SK-N-MC (cell line): ENCODE measurements around the gene TUBB4B.

Experiments used
- DNase-seq: peaks from one replicate; pipeline ENCODE4 v3.0.0-alpha.2; 2011; ENCODE audit warnings: low read depth, low spot score
- H3K27ac ChIP-seq: fragments of 200-600 bp; sonication (generic); 2 replicates; pipeline ENCODE4 v1.5.1; 2016; ENCODE audit warnings: mixed run types
- H3K36me3 ChIP-seq: fragments of 200-600 bp; sonication (generic); 2 replicates; pipeline ENCODE4 v1.6.1; 2017; ENCODE audit warnings: antibody characterized with exemption, low read length, mixed read lengths; ENCODE audit not compliant: insufficient read depth
- H3K4me3 ChIP-seq: fragments of 200-600 bp; sonication (generic); 2 replicates; pipeline ENCODE4 v1.5.1; 2016
- H3K9ac ChIP-seq: fragments of 200-600 bp; sonication (generic); 2 replicates; pipeline ENCODE4 v1.8.0; 2017; ENCODE audit warnings: mixed run types, mixed read lengths; ENCODE audit not compliant: insufficient read length
- H3K9me3 ChIP-seq: fragments of 200-600 bp; sonication (generic); 2 replicates; pipeline ENCODE4 v1.6.1; 2017; ENCODE audit warnings: low read depth, mild to moderate bottlenecking, antibody characterized with exemption, low read length, moderate library complexity, mixed read lengths
- EZH2 ChIP-seq: fragments of 200-600 bp; sonication (generic); IDR thresholded peaks from one replicate; pipeline ENCODE4 v1.6.1; 2017; ENCODE audit warnings: antibody characterized with exemption
- FOXP2 ChIP-seq: optimal IDR thresholded peaks from 2 replicates; pipeline ENCODE3; 2011; ENCODE audit warnings: mild to moderate bottlenecking, moderate library complexity; ENCODE audit not compliant: insufficient read depth; ENCODE audit errors: extremely low read length, control extremely low read depth
- POLR2AphosphoS5 ChIP-seq: IDR thresholded peaks from 2 replicates; pipeline ENCODE4 v1.6.1; 2012; ENCODE audit warnings: mild to moderate bottlenecking, low read depth, low read length, borderline replicate concordance

TUBB4B gene

DNA sequence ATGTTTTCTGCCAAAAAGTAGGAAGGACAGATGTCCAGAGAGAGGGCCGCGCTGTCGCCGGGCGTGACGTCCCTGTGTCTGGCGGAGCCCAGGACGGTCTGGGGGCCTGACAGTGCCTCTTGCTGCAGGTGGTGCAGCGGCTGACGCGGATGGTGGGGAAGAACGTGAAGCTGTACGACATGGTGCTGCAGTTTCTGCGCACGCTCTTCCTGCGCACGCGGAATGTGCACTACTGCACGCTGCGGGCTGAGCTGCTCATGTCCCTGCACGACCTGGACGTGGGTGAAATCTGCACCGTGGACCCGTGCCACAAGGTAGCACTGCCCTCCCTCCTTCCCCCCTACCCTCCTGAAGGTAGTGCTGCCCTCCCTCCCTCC, 21.8 kb downstream of the TUBB4B start:
- no peak overlapping the region for H3K27ac ChIP-seq
- no peak overlapping the region for H3K9ac ChIP-seq
- H3K4me3 ChIP-seq, result no peak overlapping the region
- no peaks in the 10 kb centered on the region for H3K9me3 ChIP-seq
- no peak for TF ChIP-seq EZH2
- no peak for TF ChIP-seq FOXP2
- TF ChIP-seq POLR2AphosphoS5, result no peak
- no peak for DNase-seq
- H3K36me3 ChIP-seq, result peaks cover 31% of the 10 kb centered on the region

DNA sequence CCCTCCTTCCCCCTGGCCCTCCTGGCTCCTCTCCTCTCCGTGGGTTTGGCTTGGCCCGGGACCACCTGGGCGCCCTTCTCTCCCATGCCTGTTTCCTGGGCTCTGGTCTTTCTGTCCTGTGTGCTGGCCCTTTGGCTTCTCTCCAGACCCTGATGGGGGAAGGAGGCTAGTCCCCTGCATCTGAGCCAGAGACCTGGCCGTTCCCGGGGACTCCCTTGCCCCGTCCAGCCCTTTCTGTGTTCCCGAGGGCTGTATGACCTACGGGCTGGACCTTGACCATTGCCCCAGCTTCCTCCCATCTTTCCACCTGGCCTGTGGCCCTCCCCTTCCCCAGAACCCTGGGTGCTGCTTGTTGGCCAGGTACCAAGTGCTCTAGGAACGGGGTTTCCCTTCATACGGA, 22.4 kb downstream of the TUBB4B start:
- Histone ChIP-seq H3K36me3 (peaks cover 26% of the 10 kb centered on the region), H3K9me3 (no peaks in the 10 kb centered on the region), H3K4me3 (no peak overlapping the region), H3K9ac (no peak overlapping the region), H3K27ac (no peak overlapping the region)
- TF ChIP-seq EZH2 (no peak), POLR2AphosphoS5 (no peak), FOXP2 (no peak)
- no peak for DNase-seq

DNA sequence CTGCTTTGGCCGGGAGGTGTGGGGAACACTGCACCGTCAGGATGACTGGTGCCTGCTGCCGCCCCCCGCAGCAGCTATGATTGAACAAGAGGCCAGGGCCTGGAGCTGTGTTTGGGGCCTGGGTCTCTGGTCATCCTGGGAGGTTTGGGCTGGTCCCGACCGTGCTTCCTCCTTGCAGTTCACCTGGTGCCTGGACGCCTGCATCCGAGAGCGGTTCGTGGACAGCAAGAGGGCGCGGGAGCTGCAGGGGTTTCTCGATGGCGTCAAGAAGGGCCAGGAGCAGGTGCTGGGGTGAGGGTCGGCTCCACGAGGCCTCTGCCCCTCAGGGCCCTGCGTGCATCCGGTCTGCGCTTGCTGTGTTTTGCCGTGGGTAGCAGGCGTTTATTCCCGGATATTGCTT, 23.0 kb downstream of the TUBB4B start:
- Histone ChIP-seq H3K4me3 (no peak overlapping the region), H3K27ac (no peak overlapping the region), H3K9ac (no peak overlapping the region), H3K36me3 (peaks cover 26% of the 10 kb centered on the region; the same call in 1 of the 2 replicates), H3K9me3 (no peaks in the 10 kb centered on the region)
- no peak for DNase-seq
- TF ChIP-seq POLR2AphosphoS5 (no peak), FOXP2 (no peak), EZH2 (no peak)

DNA sequence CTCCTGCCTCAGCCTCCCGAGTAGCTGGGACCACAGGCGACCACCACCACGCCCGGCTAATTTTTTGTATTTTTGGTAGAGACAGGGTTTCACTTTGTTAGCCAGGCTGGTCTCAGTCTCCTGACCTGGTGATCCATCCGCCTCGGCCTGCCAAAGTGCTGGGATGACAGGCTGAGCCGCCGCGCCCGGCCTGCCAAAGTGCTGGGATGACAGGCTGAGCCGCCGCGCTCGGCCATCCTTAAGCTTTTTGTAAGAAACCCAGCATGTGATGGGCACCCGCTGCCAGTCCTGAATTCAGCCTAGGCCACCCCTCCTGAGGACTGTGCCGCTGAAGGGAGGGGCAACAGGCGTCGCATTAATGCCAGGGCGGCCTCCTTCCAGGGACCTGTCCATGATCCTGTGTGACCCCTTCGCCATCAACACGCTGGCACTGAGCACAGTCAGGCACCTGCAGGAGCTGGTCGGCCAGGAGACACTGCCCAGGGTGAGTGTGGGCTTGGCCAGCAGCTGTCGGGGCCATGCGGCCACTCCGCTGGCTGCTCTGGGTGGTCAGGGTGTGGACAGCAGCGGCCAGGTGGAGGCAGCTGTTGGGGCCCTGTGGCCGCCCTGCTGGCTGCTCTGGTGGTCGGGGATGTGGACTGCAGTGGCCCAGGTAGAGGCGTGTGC, 24.5 kb downstream of the TUBB4B start:
- Histone ChIP-seq H3K36me3 (peaks cover 24% of the 10 kb centered on the region; the same call in 1 of the 2 replicates), H3K9me3 (no peaks in the 10 kb centered on the region), H3K9ac (no peak overlapping the region), H3K4me3 (no peak overlapping the region), H3K27ac (no peak overlapping the region)
- TF ChIP-seq FOXP2 (no peak), EZH2 (no peak), POLR2AphosphoS5 (no peak)
- DNase-seq, result no peak

DNA sequence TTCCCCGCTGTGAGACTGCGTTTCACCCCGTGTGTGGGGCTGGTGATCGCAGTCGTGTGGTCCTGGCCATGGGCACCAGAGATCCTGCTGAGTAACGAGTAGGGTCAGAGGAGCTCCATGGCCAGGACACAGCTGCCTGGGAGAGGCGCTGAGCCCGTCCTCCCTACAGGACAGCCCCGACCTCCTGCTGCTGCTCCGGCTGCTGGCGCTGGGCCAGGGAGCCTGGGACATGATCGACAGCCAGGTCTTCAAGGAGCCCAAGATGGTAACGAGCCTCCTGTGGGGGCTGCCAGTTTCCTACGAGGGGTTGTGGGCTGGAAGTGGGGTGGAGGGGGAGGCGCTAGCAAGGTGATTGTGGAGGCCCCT, 25.1 kb downstream of the TUBB4B start:
- Histone ChIP-seq H3K4me3 (no peak overlapping the region), H3K27ac (no peak overlapping the region), H3K36me3 (peaks cover 24% of the 10 kb centered on the region; the same call in 1 of the 2 replicates), H3K9ac (no peak overlapping the region), H3K9me3 (no peaks in the 10 kb centered on the region)
- TF ChIP-seq FOXP2 (no peak), POLR2AphosphoS5 (no peak), EZH2 (no peak)
- no peak for DNase-seq

DNA sequence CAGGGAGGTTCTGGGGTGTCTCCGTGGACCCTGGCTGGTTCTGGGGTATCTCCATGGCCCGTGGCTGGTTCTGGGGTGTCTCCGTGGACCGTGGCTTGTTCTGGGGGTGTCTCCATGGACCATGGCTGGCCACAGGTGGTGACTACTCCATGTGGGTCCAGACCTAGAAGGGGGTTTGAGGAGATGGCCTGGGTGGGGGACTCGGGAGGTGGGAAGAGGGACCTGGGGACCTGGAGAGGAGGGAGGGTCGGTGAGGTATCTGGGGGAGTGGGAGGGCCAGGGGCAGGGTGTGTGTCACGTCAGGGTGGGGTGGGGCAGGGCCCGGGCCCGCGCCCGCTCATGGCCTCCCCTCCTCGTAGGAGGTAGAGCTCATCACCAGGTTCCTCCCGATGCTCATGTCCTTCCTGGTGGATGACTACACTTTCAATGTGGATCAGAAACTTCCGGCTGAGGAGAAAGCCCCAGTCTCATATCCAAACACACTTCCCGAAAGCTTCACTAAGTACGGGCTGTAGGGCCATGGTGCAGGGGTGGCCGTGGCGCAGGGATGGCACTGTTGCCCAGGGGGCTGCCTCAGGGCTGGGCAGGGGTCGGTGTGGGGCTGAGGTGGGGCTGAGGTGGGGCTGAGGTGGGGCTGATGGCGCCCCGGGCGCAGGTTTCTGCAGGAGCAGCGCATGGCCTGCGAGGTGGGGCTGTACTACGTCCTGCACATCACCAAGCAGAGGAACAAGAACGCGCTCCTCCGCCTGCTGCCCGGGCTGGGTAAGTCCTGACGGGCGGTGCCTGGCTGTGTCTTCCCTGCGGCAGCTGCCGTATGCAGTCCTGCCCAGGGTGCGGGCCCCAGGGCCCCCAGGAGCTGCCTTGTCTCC, 25.7 kb downstream of the TUBB4B start:
- no peak overlapping the region for H3K9ac ChIP-seq
- peaks cover 24% of the 10 kb centered on the region; the same call in 1 of the 2 replicates for H3K36me3 ChIP-seq
- no peaks in the 10 kb centered on the region for H3K9me3 ChIP-seq
- TF ChIP-seq POLR2AphosphoS5 (no peak), EZH2 (no peak), FOXP2 (no peak)
- no peak for DNase-seq
- no peak overlapping the region for H3K27ac ChIP-seq
- H3K4me3 ChIP-seq, result no peak overlapping the region

DNA sequence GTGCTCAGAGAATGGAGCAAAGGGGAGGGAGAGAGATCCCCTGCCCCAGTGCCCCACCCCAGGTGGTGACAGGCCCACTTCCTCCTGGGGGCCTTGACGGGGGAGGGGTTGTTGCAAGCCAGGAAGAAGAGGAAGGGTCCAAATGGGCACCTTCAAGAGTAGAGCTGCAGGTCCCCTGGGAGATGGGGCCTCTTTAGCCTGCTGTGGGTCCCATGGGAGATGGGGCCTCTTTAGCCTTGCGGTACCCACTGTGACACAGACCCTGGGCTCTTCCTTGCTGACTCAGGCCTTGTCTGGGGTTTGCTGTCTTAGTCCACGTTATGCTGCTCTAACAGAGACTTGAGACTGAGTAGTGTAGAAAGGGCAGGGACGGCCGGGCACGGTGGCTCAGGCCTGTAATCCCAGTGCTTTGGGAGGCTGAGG, 26.9 kb downstream of the TUBB4B start:
- peaks cover 24% of the 10 kb centered on the region; the same call in 1 of the 2 replicates for H3K36me3 ChIP-seq
- no peak overlapping the region for H3K27ac ChIP-seq
- no peak for DNase-seq
- H3K9ac ChIP-seq, result no peak overlapping the region
- no peaks in the 10 kb centered on the region for H3K9me3 ChIP-seq
- TF ChIP-seq EZH2 (no peak), POLR2AphosphoS5 (no peak), FOXP2 (no peak)
- no peak overlapping the region for H3K4me3 ChIP-seq

DNA sequence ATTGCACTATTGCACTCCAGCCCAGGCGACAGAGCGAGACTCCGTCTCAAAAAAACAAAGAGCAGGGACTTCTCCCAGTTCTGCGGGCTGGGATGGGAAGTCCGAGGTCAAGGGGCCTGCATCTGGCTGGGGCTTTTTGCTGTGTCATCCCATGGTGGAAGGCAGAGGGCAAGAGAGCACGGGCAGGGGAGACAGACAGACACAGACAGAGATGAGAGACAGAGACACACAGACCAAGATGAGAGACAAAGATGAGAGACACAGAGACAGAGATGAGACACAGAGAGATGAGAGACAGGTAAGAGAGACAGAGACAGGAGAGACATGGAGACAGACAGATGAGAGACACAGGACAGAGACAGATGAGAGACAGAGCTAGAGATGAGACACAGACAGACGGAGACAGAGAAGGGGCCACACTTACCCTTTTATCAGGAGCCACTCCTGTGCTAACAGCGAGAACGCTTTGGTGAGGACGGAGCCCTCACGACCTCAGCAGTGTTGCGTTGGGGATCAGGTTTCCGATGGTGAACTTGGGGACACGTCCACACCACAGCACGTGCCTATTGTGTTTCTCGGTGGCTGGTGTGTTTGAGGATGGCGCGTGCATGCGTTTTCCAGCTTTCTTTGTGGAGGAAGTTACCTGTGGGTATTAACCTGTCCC, 27.6 kb downstream of the TUBB4B start:
- DNase-seq, result no peak
- TF ChIP-seq FOXP2 (no peak), EZH2 (no peak), POLR2AphosphoS5 (no peak)
- H3K9me3 ChIP-seq, result no peaks in the 10 kb centered on the region
- H3K27ac ChIP-seq, result no peak overlapping the region
- no peak overlapping the region for H3K4me3 ChIP-seq
- peaks cover 24% of the 10 kb centered on the region; the same call in 1 of the 2 replicates for H3K36me3 ChIP-seq
- H3K9ac ChIP-seq, result no peak overlapping the region
